K562 (cell line): ENCODE measurements around the gene METAP1D. TPM values are rescaled to one million over a fixed set of nuclear protein-coding genes. Genes with fewer than 3 reads are reported as not detected.

ENCODE experiments used
- BRF1 ChIP-seq: IDR thresholded peaks from 3 replicates; pipeline ENCODE4 v1.6.1; 2011; ENCODE audit warnings: borderline replicate concordance, mild to moderate bottlenecking; ENCODE audit not compliant: insufficient read length; ENCODE audit errors: extremely low read depth
- FOXJ2 ChIP-seq: fragments of 200-800 bp; sonication (Bioruptor generic); IDR thresholded peaks from 2 replicates; pipeline ENCODE4 v1.6.1; 2016; ENCODE audit warnings: missing genetic modification characterization, missing compliant biosample characterization
- HDAC3 ChIP-seq: fragments of 450-650 bp; IDR thresholded peaks from 2 replicates; pipeline ENCODE4 v1.6.1; 2018; ENCODE audit warnings: borderline replicate concordance, mild to moderate bottlenecking, moderate library complexity; ENCODE audit not compliant: partially characterized antibody
- MAZ ChIP-seq, 2 experiments: fragments of 450-650 bp in 1 of 2; sonication (generic) in 1 of 2; formaldehyde crosslinking; IDR thresholded peaks in 1 of 2; conservative IDR thresholded peaks in 1 of 2; 2 replicates each; pipeline versions ENCODE4 v1.4.0 to v1.5.0; 2020; ENCODE audit warnings: mild to moderate bottlenecking in 1 of 2, missing genetic modification reagents in 1 of 2
- MXI1 ChIP-seq: IDR thresholded peaks from 2 replicates; pipeline ENCODE4 v1.6.1; 2011; ENCODE audit warnings: low read depth, mild to moderate bottlenecking, improper control_type of control experiment, low read length
- SAFB2 ChIP-seq: fragments of 200-400 bp; formaldehyde crosslinking; IDR thresholded peaks from 2 replicates; pipeline ENCODE4 v1.6.1; 2018; ENCODE audit warnings: borderline replicate concordance, low read length, low read depth, moderate library complexity; ENCODE audit not compliant: severe bottlenecking
- TAL1 ChIP-seq: fragments of 450-650 bp; IDR thresholded peaks from 2 replicates; pipeline ENCODE4 v1.6.1; 2016; ENCODE audit warnings: mild to moderate bottlenecking
- TEAD4 ChIP-seq, 2 experiments: sonication (generic) in 1 of 2; formaldehyde crosslinking in 1 of 2; IDR thresholded peaks; 2 replicates each; pipeline versions ENCODE4 v1.6.1 to v1.8.0; 2012 to 2022; ENCODE audit warnings: borderline replicate concordance in 1 of 2, inconsistent platforms in 1 of 2, low read length in 1 of 2, mild to moderate bottlenecking in 1 of 2, missing genetic modification reagents in 1 of 2
- polyA plus RNA-seq, 8 experiments: library from polyadenylated mRNA; depleted of rRNA in 4 of 8; stranded (reverse) in 5 of 8; unstranded in 3 of 8; fragments of >200 nt; fragmentation: Nextera tagmentation in 2 of 8; fragmentation: Illumina TruSeq in 1 of 8; extraction: Ambion mirVana in 2 of 8; extraction: Trizol in 1 of 8; gene quantifications; 2 replicates each; pipeline versions ENCODE4 v1.2.1 to v1.2.3, GENCODE V29; 2011 to 2014; ENCODE audit warnings: inconsistent platforms in 1 of 8, missing spikeins in 1 of 8
- total RNA-seq, 7 experiments: library from RNA; depleted of rRNA in 6 of 7; stranded (reverse); fragments of >200 nt in 6 of 7; fragmentation: Illumina TruSeq in 2 of 7; extraction: Trizol in 2 of 7; gene quantifications; 2 replicates each; pipeline versions ENCODE4 v1.2.1 to v1.2.3, GENCODE V29; 2011 to 2021; ENCODE audit warnings: low replicate concordance in 1 of 7
- TF ChIP-seq, protein P1 (sequence below), 2 experiments: fragments of 450-650 bp; formaldehyde crosslinking in 1 of 2; IDR thresholded peaks; 2 replicates each; pipeline versions ENCODE4 v1.4.0 to v1.6.1; 2014 to 2020; ENCODE audit warnings: mild to moderate bottlenecking in 2 of 2, borderline replicate concordance in 1 of 2, low read depth in 1 of 2
- TF ChIP-seq, protein P2 (sequence below): fragments of 450-650 bp; IDR thresholded peaks from 2 replicates; pipeline ENCODE4 v1.7.0; 2016; ENCODE audit warnings: borderline replicate concordance
- TF ChIP-seq, protein P3 (sequence below): fragments of 450-650 bp; IDR thresholded peaks from 2 replicates; pipeline ENCODE4 v1.6.1; 2014; ENCODE audit warnings: low read depth, mild to moderate bottlenecking, moderate library complexity, borderline replicate concordance
- TF ChIP-seq, protein P4 (sequence below): fragments of 450-650 bp; formaldehyde crosslinking; conservative IDR thresholded peaks from 2 replicates; pipeline ENCODE4 v1.4.0; 2022; ENCODE audit warnings: mild to moderate bottlenecking, missing genetic modification characterization

The METAP1D gene
- total and polyA plus RNA-seq, 9 of the 15 experiments (the other 6 are each of a cell fraction or from before 2014, with no cell fraction given) = 8.0 to 23.4 (median 15.7) TPM

DNA sequence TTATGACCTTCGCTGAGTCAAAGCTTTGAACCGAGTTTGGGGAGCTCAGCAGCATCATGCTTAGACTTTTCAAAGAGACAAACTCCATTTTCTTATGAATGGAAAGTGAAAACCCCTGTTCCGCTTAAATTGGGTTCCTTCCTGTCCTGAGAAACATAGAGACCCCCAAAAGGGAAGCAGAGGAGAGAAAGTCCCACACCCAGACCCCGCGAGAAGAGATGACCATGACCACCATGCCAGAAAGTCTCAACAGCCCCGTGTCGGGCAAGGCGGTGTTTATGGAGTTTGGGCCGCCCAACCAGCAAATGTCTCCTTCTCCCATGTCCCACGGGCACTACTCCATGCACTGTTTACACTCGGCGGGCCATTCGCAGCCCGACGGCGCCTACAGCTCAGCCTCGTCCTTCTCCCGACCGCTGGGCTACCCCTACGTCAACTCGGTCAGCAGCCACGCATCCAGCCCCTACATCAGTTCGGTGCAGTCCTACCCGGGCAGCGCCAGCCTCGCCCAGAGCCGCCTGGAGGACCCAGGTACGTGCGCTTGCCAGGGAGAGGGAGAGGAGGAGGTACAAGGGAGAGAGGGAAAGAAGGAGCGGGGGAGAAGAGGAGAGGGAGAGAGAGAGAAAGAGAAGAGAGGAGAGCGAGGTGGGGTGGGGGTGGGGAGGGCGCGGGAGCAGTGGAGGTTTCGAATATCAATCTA lies 85.9 kb downstream of the METAP1D start, which contains the start of gene DLX1 (continued):
- TF ChIP-seq, protein P1, sequence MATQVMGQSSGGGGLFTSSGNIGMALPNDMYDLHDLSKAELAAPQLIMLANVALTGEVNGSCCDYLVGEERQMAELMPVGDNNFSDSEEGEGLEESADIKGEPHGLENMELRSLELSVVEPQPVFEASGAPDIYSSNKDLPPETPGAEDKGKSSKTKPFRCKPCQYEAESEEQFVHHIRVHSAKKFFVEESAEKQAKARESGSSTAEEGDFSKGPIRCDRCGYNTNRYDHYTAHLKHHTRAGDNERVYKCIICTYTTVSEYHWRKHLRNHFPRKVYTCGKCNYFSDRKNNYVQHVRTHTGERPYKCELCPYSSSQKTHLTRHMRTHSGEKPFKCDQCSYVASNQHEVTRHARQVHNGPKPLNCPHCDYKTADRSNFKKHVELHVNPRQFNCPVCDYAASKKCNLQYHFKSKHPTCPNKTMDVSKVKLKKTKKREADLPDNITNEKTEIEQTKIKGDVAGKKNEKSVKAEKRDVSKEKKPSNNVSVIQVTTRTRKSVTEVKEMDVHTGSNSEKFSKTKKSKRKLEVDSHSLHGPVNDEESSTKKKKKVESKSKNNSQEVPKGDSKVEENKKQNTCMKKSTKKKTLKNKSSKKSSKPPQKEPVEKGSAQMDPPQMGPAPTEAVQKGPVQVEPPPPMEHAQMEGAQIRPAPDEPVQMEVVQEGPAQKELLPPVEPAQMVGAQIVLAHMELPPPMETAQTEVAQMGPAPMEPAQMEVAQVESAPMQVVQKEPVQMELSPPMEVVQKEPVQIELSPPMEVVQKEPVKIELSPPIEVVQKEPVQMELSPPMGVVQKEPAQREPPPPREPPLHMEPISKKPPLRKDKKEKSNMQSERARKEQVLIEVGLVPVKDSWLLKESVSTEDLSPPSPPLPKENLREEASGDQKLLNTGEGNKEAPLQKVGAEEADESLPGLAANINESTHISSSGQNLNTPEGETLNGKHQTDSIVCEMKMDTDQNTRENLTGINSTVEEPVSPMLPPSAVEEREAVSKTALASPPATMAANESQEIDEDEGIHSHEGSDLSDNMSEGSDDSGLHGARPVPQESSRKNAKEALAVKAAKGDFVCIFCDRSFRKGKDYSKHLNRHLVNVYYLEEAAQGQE (IDR thresholded peaks at IDR 0.05; ENCODE audit: borderline replicate concordance) = no peak
- TF ChIP-seq, protein P1 (CRISPR knock-in tag; IDR thresholded peaks at IDR 0.05; ENCODE audit: low read depth) = no peak
- TF ChIP-seq FOXJ2 (tag) = no peak
- no peak for TF ChIP-seq HDAC3
- TF ChIP-seq TEAD4 (IDR thresholded peaks at IDR 0.05; ENCODE audit: low read length) = 0 out of 2 replicates have a peak, but pooled peaks have one; percentile 8
- TF ChIP-seq TEAD4 (CRISPR knock-in tag; IDR thresholded peaks at IDR 0.05; ENCODE audit: borderline replicate concordance) = no peak
- TF ChIP-seq BRF1 = no peak
- TF ChIP-seq SAFB2 = no peak
- TF ChIP-seq, protein P2, sequence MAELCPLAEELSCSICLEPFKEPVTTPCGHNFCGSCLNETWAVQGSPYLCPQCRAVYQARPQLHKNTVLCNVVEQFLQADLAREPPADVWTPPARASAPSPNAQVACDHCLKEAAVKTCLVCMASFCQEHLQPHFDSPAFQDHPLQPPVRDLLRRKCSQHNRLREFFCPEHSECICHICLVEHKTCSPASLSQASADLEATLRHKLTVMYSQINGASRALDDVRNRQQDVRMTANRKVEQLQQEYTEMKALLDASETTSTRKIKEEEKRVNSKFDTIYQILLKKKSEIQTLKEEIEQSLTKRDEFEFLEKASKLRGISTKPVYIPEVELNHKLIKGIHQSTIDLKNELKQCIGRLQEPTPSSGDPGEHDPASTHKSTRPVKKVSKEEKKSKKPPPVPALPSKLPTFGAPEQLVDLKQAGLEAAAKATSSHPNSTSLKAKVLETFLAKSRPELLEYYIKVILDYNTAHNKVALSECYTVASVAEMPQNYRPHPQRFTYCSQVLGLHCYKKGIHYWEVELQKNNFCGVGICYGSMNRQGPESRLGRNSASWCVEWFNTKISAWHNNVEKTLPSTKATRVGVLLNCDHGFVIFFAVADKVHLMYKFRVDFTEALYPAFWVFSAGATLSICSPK = no peak
- TF ChIP-seq, protein P3, sequence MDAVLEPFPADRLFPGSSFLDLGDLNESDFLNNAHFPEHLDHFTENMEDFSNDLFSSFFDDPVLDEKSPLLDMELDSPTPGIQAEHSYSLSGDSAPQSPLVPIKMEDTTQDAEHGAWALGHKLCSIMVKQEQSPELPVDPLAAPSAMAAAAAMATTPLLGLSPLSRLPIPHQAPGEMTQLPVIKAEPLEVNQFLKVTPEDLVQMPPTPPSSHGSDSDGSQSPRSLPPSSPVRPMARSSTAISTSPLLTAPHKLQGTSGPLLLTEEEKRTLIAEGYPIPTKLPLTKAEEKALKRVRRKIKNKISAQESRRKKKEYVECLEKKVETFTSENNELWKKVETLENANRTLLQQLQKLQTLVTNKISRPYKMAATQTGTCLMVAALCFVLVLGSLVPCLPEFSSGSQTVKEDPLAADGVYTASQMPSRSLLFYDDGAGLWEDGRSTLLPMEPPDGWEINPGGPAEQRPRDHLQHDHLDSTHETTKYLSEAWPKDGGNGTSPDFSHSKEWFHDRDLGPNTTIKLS = peak; percentile 24; the same call in 1 of the 2 replicates
- TF ChIP-seq MAZ (CRISPR knock-in tag; conservative IDR thresholded peaks at IDR 0.05 in 1 of 2, IDR thresholded peaks at IDR 0.05 in 1 of 2) = peak in 1 of 2 experiments; percentile 22; a peak in 1 of 4 replicates
- TF ChIP-seq, protein P4, sequence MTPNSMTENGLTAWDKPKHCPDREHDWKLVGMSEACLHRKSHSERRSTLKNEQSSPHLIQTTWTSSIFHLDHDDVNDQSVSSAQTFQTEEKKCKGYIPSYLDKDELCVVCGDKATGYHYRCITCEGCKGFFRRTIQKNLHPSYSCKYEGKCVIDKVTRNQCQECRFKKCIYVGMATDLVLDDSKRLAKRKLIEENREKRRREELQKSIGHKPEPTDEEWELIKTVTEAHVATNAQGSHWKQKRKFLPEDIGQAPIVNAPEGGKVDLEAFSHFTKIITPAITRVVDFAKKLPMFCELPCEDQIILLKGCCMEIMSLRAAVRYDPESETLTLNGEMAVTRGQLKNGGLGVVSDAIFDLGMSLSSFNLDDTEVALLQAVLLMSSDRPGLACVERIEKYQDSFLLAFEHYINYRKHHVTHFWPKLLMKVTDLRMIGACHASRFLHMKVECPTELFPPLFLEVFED (CRISPR knock-in tag) = peak; percentile 82; the same call in 1 of the 2 replicates
- peak; percentile 17; the same call in 1 of the 2 replicates for TF ChIP-seq TAL1
- TF ChIP-seq MXI1 = 0 out of 2 replicates have a peak, but pooled peaks have one; percentile 46
